Panc1 (cell line): ENCODE measurements around the gene MED17. TPM values are rescaled to one million over a fixed set of nuclear protein-coding genes. Genes with fewer than 3 reads are reported as not detected.

Source experiments
- ATAC-seq: fragments of 200-7000 bp; cut with Tn5 transposase; 2 replicates; pipeline ENCODE4 v1.9.1; 2020; ENCODE audit warnings: mild to moderate bottlenecking, moderate library complexity
- BruUV-seq: library from RNA; stranded (reverse); fragments of 400-500 nt; replicated peaks from 2 replicates; lab custom pipeline; 2021; lab: Mats Ljungman, UMichigan
- CTCF ChIA-PET: fragments of 300-600 bp; sonication (Branson Sonifier 250); formaldehyde crosslinking; loops from one replicate; lab custom pipeline; 2022; ENCODE audit warnings: antibody characterized with exemption; lab: Charles Lee
- POLR2A ChIA-PET: fragments of 300-600 bp; sonication (Branson Sonifier 250); formaldehyde crosslinking; loops from one replicate; lab custom pipeline; 2022; ENCODE audit warnings: antibody characterized with exemption; lab: Charles Lee
- DNase-seq: peaks from one replicate; pipeline ENCODE4 v3.0.0-alpha.2; 2010; ENCODE audit warnings: low read depth, low spot score
- H3K27ac ChIP-seq: 2 replicates; pipeline ENCODE4 v1.5.1; 2011; ENCODE audit warnings: mild to moderate bottlenecking, low read length, inconsistent platforms
- H3K27me3 ChIP-seq: fragments of 200-500 bp; sonication (Bioruptor generic); 2 replicates; pipeline ENCODE4 v1.6.0; 2014; ENCODE audit warnings: low read length, inconsistent platforms; ENCODE audit not compliant: control insufficient read depth, insufficient read depth
- H3K36me3 ChIP-seq: fragments of 200-500 bp; sonication (Bioruptor generic); 2 replicates; pipeline ENCODE4 v1.5.1; 2014; ENCODE audit warnings: inconsistent platforms, mild to moderate bottlenecking, low read length, moderate library complexity; ENCODE audit not compliant: control insufficient read depth, insufficient read depth
- H3K4me1 ChIP-seq: 2 replicates; pipeline ENCODE4 v1.5.1; 2011; ENCODE audit warnings: inconsistent platforms, mild to moderate bottlenecking, low read length, moderate library complexity; ENCODE audit not compliant: control insufficient read depth, insufficient read depth
- H3K4me3 ChIP-seq, 2 experiments: 2 replicates each; pipeline ENCODE4 v1.5.1; 2011 to 2012; ENCODE audit warnings: low read depth in 2 of 2, low read length in 2 of 2, mild to moderate bottlenecking in 2 of 2, inconsistent platforms in 1 of 2, moderate library complexity in 1 of 2
- H3K9me3 ChIP-seq: fragments of 200-500 bp; sonication (Bioruptor generic); 2 replicates; pipeline ENCODE4 v1.5.1; 2014; ENCODE audit warnings: low read depth, mild to moderate bottlenecking, inconsistent platforms, low read length, moderate library complexity; ENCODE audit not compliant: control insufficient read depth, insufficient read depth
- POLR2AphosphoS5 ChIP-seq: IDR thresholded peaks from 2 replicates; pipeline ENCODE4 v1.6.1; 2012; ENCODE audit warnings: mild to moderate bottlenecking, low read depth, low read length, moderate library complexity
- SIN3A ChIP-seq: IDR thresholded peaks from 2 replicates; pipeline ENCODE4 v1.6.1; 2012; ENCODE audit warnings: low read depth, mild to moderate bottlenecking, low read length, moderate library complexity, borderline replicate concordance; ENCODE audit not compliant: insufficient read depth
- TCF7L2 ChIP-seq: IDR thresholded peaks from 2 replicates; pipeline ENCODE4 v1.6.1; 2011; ENCODE audit warnings: mild to moderate bottlenecking, low read depth, low read length, inconsistent platforms
- in situ Hi-C: cut with HindIII; loops from 2 replicates; pipeline ENCODE4 v1.10.0; 2016; ENCODE audit warnings: low sequenced_read_pairs, low pct_unique_long_range_greater_than_20kb
- intact Hi-C: fragments of 100-400 bp; cut with micrococcal nuclease; formaldehyde crosslinking; loops from one replicate; pipeline ENCODE4 v1.10.0; 2022; ENCODE audit not compliant: unreplicated experiment
- total RNA-seq: library from RNA; stranded (reverse); gene quantifications from one replicate; pipeline ENCODE4 v1.2.1, GENCODE V29; 2021; ENCODE audit not compliant: unreplicated experiment
- TF ChIP-seq, protein P1 (sequence below): fragments of 450-650 bp; IDR thresholded peaks from 2 replicates; pipeline ENCODE4 v1.5.1; 2017; ENCODE audit warnings: mild to moderate bottlenecking
- TF ChIP-seq, protein P2 (sequence below), 2 experiments: IDR thresholded peaks; 2 replicates each; pipeline ENCODE4 v1.6.1; 2011 to 2012; ENCODE audit warnings: low read depth in 2 of 2, control low read depth in 1 of 2, low read length in 1 of 2, mild to moderate bottlenecking in 1 of 2, moderate library complexity in 1 of 2; ENCODE audit not compliant: insufficient read depth in 1 of 2

The MED17 gene
- total RNA-seq, 1 experiment from 2014 or later, result 52.4 TPM

DNA sequence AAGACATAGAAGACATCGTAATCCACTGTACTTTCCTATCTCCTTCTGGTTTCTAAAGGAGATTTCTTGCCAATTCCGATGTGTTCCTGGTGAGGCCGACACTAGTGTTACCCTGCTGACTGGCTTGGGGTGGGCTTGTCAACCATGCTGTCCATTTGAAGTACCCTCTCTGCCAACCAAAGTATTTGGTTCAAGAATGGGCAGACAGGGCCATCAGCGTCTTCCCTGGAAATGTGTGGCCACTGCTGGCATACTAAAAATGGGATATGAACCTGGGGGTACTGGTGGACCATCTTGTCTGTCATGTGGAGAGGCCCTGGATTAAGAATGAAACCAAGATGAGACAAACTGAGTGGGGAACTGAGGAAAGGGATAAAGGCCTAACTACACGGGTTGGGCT lies 68.2 kb downstream of the MED17 start:
- DNase-seq, result no peak
- in situ Hi-C loops (no loop called here), intact Hi-C loops (no loop called here)
- TF ChIP-seq SIN3A (no peak), POLR2AphosphoS5 (no peak), TCF7L2 (no peak)
- TF ChIP-seq, protein P1, sequence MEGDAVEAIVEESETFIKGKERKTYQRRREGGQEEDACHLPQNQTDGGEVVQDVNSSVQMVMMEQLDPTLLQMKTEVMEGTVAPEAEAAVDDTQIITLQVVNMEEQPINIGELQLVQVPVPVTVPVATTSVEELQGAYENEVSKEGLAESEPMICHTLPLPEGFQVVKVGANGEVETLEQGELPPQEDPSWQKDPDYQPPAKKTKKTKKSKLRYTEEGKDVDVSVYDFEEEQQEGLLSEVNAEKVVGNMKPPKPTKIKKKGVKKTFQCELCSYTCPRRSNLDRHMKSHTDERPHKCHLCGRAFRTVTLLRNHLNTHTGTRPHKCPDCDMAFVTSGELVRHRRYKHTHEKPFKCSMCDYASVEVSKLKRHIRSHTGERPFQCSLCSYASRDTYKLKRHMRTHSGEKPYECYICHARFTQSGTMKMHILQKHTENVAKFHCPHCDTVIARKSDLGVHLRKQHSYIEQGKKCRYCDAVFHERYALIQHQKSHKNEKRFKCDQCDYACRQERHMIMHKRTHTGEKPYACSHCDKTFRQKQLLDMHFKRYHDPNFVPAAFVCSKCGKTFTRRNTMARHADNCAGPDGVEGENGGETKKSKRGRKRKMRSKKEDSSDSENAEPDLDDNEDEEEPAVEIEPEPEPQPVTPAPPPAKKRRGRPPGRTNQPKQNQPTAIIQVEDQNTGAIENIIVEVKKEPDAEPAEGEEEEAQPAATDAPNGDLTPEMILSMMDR, result no peak
- TF ChIP-seq, protein P2, sequence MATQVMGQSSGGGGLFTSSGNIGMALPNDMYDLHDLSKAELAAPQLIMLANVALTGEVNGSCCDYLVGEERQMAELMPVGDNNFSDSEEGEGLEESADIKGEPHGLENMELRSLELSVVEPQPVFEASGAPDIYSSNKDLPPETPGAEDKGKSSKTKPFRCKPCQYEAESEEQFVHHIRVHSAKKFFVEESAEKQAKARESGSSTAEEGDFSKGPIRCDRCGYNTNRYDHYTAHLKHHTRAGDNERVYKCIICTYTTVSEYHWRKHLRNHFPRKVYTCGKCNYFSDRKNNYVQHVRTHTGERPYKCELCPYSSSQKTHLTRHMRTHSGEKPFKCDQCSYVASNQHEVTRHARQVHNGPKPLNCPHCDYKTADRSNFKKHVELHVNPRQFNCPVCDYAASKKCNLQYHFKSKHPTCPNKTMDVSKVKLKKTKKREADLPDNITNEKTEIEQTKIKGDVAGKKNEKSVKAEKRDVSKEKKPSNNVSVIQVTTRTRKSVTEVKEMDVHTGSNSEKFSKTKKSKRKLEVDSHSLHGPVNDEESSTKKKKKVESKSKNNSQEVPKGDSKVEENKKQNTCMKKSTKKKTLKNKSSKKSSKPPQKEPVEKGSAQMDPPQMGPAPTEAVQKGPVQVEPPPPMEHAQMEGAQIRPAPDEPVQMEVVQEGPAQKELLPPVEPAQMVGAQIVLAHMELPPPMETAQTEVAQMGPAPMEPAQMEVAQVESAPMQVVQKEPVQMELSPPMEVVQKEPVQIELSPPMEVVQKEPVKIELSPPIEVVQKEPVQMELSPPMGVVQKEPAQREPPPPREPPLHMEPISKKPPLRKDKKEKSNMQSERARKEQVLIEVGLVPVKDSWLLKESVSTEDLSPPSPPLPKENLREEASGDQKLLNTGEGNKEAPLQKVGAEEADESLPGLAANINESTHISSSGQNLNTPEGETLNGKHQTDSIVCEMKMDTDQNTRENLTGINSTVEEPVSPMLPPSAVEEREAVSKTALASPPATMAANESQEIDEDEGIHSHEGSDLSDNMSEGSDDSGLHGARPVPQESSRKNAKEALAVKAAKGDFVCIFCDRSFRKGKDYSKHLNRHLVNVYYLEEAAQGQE (IDR thresholded peaks at IDR 0.05; ENCODE audit: insufficient read depth in 1 of 2, low read depth in 2 of 2, low read length in 1 of 2), result no peak
- Histone ChIP-seq H3K27me3 (no peaks in the 10 kb centered on the region), H3K4me3 (no peak overlapping the region), H3K9me3 (no peaks in the 10 kb centered on the region), H3K4me1 (no peaks in the 10 kb centered on the region), H3K27ac (no peak overlapping the region), H3K36me3 (no peaks in the 10 kb centered on the region)
- no peak for ATAC-seq
- ChIA-PET POLR2A (no interaction called here), CTCF (no interaction called here)
- no TSS peak for BruUV-seq

GRCh38 chr11:93857413-93858120 lies 73.5 kb downstream of the MED17 start:
- no TSS peak for BruUV-seq
- ATAC-seq, result no peak
- H3K9me3 ChIP-seq, result no peaks in the 10 kb centered on the region
- no peak for DNase-seq
- in situ Hi-C loops (no loop called here), intact Hi-C loops (no loop called here)
- CTCF ChIA-PET, result no interaction called here
- H3K4me3 ChIP-seq, result no peak overlapping the region
- H3K27me3 ChIP-seq, result no peaks in the 10 kb centered on the region; the same call in none of the 2 replicates
- H3K36me3 ChIP-seq, result no peaks in the 10 kb centered on the region
- POLR2A ChIA-PET, result interaction anchor here (0.6 kb wide), 1 partner anchor 19 kb away, joined by 3 read pairs; no protein-coding TSS in a partner anchor
- H3K4me1 ChIP-seq, result no peaks in the 10 kb centered on the region
- H3K27ac ChIP-seq, result no peak overlapping the region
- TF ChIP-seq SIN3A, result no peak
- TF ChIP-seq, protein P1, result no peak
- TF ChIP-seq, protein P2 (IDR thresholded peaks at IDR 0.05; ENCODE audit: insufficient read depth in 1 of 2, low read depth in 2 of 2, low read length in 1 of 2), result no peak
- TF ChIP-seq TCF7L2, result no peak
- no peak for TF ChIP-seq POLR2AphosphoS5
